Right forelimb (tissue), 1 donor: ENCODE data around the gene CES1.
"Not testable (repeated sequence)": the region's sequence is repeated elsewhere in the genome, so short reads cannot be mapped to it uniquely, and the experiment has no call there.

ENCODE experiments used
- DNase-seq: peaks from one replicate; pipeline ENCODE4 v3.0.0-alpha.2; 2018

CES1 gene

GRCh38 chr16:55782793-55783091 lies 50.2 kb downstream of the CES1 start:
- not testable (repeated sequence) for DNase-seq

GRCh38 chr16:55782091-55782792 lies 50.7 kb downstream of the CES1 start:
- not testable (repeated sequence) for DNase-seq

- not testable (repeated sequence) for DNase-seq
Measured at GRCh38 chr16:55781456-55781855, 51.4 kb downstream of the CES1 start.

GRCh38 chr16:55780095-55780407 lies 52.8 kb downstream of the CES1 start:
- not testable (repeated sequence) for DNase-seq

- no peak for DNase-seq
Measured at GRCh38 chr16:55779402-55780094, 53.3 kb downstream of the CES1 start.

GRCh38 chr16:55778757-55779156 lies 54.1 kb downstream of the CES1 start:
- no peak for DNase-seq

- no peak for DNase-seq
Measured at GRCh38 chr16:55775857-55776256, 57.0 kb downstream of the CES1 start.

- no peak for DNase-seq
Measured at GRCh38 chr16:55773859-55774549, 58.9 kb downstream of the CES1 start.

- DNase-seq = no peak
Measured at GRCh38 chr16:55765161-55765560, 67.7 kb downstream of the CES1 start.

- no peak for DNase-seq
Measured at GRCh38 chr16:55760310-55761001, 72.4 kb downstream of the CES1 start.

- not testable (repeated sequence) for DNase-seq
Measured at GRCh38 chr16:55759965-55760309, 73.0 kb downstream of the CES1 start.

- not testable (repeated sequence) for DNase-seq
Measured at GRCh38 chr16:55757595-55758527, 75.0 kb downstream of the CES1 start.

- no peak for DNase-seq
Measured at GRCh38 chr16:55756963-55757362, 75.9 kb downstream of the CES1 start.

GRCh38 chr16:55754056-55754455 lies 78.8 kb downstream of the CES1 start:
- DNase-seq = no peak

GRCh38 chr16:55753145-55753631 lies 79.7 kb downstream of the CES1 start:
- DNase-seq = not testable (repeated sequence)
